ENCODE data around the gene HNF4A. TPM values are rescaled to one million over a fixed set of nuclear protein-coding genes. Genes with fewer than 3 reads are reported as not detected.
A peak's percentile ranks its signal among the peaks of the same experiment; 100 is the strongest.

Gene HNF4A
- total and polyA plus RNA-seq, 2 of the 13 experiments (the other 11 are each of a cell fraction or from before 2014, with no cell fraction given): 80.9 to 169 TPM

- no peak for TF ChIP-seq ZNF17 (CRISPR knock-in tag; IDR thresholded peaks at IDR 0.05)
- peak; percentile 54 for TF ChIP-seq RBM22 (optimal IDR thresholded peaks at IDR 0.05; ENCODE audit: low read length)
- TF ChIP-seq ZMYM2 (CRISPR knock-in tag; IDR thresholded peaks at IDR 0.05): peak; percentile 73; the same call in 1 of the 2 replicates
- no peak for TF ChIP-seq ETV5 (CRISPR knock-in tag; IDR thresholded peaks at IDR 0.05; ENCODE audit: borderline replicate concordance)
- TF ChIP-seq BRD4 (CRISPR knock-in tag; IDR thresholded peaks at IDR 0.05): peak; percentile 19; the same call in 1 of the 2 replicates
- TF ChIP-seq AHR (CRISPR knock-in tag; IDR thresholded peaks at IDR 0.05): no peak; the same call in 1 of the 2 replicates
- TF ChIP-seq SMAD1 (CRISPR knock-in tag; IDR thresholded peaks at IDR 0.05; ENCODE audit: borderline replicate concordance, low read depth): no peak; the same call in 1 of the 2 replicates
- no peak for TF ChIP-seq MAFK (conservative IDR thresholded peaks at IDR 0.05 in 1 of 2, IDR thresholded peaks at IDR 0.05 in 1 of 2; ENCODE audit: low read length in 2 of 2)
- no peak for TF ChIP-seq RARA (CRISPR knock-in tag; IDR thresholded peaks at IDR 0.05)
- TF ChIP-seq TSC22D2 (CRISPR knock-in tag; IDR thresholded peaks at IDR 0.05; ENCODE audit: borderline replicate concordance): peak; percentile 4; the same call in 1 of the 2 replicates
- TF ChIP-seq NAIF1 (CRISPR knock-in tag; IDR thresholded peaks at IDR 0.05; ENCODE audit: borderline replicate concordance): no peak
- peak; percentile 4; the same call in 1 of the 2 replicates for TF ChIP-seq SOX5 (CRISPR knock-in tag; IDR thresholded peaks at IDR 0.05; ENCODE audit: borderline replicate concordance)
- TF ChIP-seq ARNT (IDR thresholded peaks at IDR 0.05): no peak
- peak; percentile 67; the same call in 1 of the 2 replicates for TF ChIP-seq FUBP1 (CRISPR knock-in tag; IDR thresholded peaks at IDR 0.05; ENCODE audit: borderline replicate concordance)
- TF ChIP-seq RFX5 (IDR thresholded peaks at IDR 0.05; ENCODE audit: low read depth, low read length): no peak
- TF ChIP-seq SP140L (CRISPR knock-in tag; IDR thresholded peaks at IDR 0.05; ENCODE audit: borderline replicate concordance): no peak
- peak; percentile 94 for TF ChIP-seq ZNF572 (CRISPR knock-in tag; IDR thresholded peaks at IDR 0.05)
- TF ChIP-seq ZNF232 (CRISPR knock-in tag; IDR thresholded peaks at IDR 0.05; ENCODE audit: borderline replicate concordance): no peak
- no peak for TF ChIP-seq PRPF4 (IDR thresholded peaks at IDR 0.05; ENCODE audit: low read depth, low read length, poor library complexity, severe bottlenecking)
- TF ChIP-seq DNMT3B (CRISPR knock-in tag; conservative IDR thresholded peaks at IDR 0.05): no peak; the same call in 1 of the 2 replicates
- TF ChIP-seq RFX1 (IDR thresholded peaks at IDR 0.05): no peak
- TF ChIP-seq ZNF570 (CRISPR knock-in tag; IDR thresholded peaks at IDR 0.05; ENCODE audit: borderline replicate concordance): no peak
- TF ChIP-seq THYN1 (CRISPR knock-in tag; IDR thresholded peaks at IDR 0.05; ENCODE audit: borderline replicate concordance, low read depth): 0 out of 2 replicates have a peak, but pooled peaks have one; percentile 45
- peak; percentile 75; the same call in 1 of the 2 replicates for TF ChIP-seq SNAI1 (CRISPR knock-in tag; IDR thresholded peaks at IDR 0.05; ENCODE audit: borderline replicate concordance)
- no peak for TF ChIP-seq ATF3 (CRISPR knock-in tag; IDR thresholded peaks at IDR 0.05)
- TF ChIP-seq SATB2 (CRISPR knock-in tag; IDR thresholded peaks at IDR 0.05): no peak
- no peak for TF ChIP-seq CHD4 (IDR thresholded peaks at IDR 0.05; ENCODE audit: borderline replicate concordance, low read length)
These were observed 45.7 kb downstream of the HNF4A start (continued) for GRCh38 chr20:44400970-44401769.
